Thymus (tissue), 11 donors: ENCODE data around the gene FOLR3. TPM values are rescaled to one million over a fixed set of nuclear protein-coding genes. Genes with fewer than 3 reads are reported as not detected.

Source experiments
- DNase-seq, 9 donors: peaks; one replicate each; pipeline ENCODE4 v3.0.0-alpha.2; 2013; ENCODE audit warnings: low spot score in 9 of 9, low read depth in 6 of 9, missing footprints in 1 of 9
- H3K27ac ChIP-seq, 2 donors: one replicate each; pipeline ENCODE4 v1.5.1; 2013; ENCODE audit warnings: control low read depth in 1 of 2, low read depth in 1 of 2, low read length in 1 of 2, mild to moderate bottlenecking in 1 of 2, moderate library complexity in 1 of 2
- H3K27me3 ChIP-seq, 2 donors: one replicate each; pipeline ENCODE4 v1.5.1; 2013; ENCODE audit warnings: low read length in 1 of 2; ENCODE audit not compliant: control insufficient read depth in 2 of 2, insufficient read depth in 1 of 2
- H3K36me3 ChIP-seq, 2 donors: one replicate each; pipeline ENCODE4 v1.5.1; 2013; ENCODE audit warnings: low read length in 1 of 2, mild to moderate bottlenecking in 1 of 2, moderate library complexity in 1 of 2; ENCODE audit not compliant: control insufficient read depth in 2 of 2, insufficient read depth in 2 of 2
- H3K4me1 ChIP-seq, 2 donors: one replicate each; pipeline ENCODE4 v1.5.1; 2013; ENCODE audit warnings: low read length in 2 of 2; ENCODE audit not compliant: control insufficient read depth in 2 of 2, insufficient read depth in 2 of 2
- H3K4me3 ChIP-seq, 2 donors: one replicate each; pipeline ENCODE4 v1.5.1; 2013; ENCODE audit warnings: low read length in 2 of 2, control low read depth in 1 of 2, mild to moderate bottlenecking in 1 of 2
- H3K9me3 ChIP-seq, 2 donors: one replicate each; pipeline ENCODE4 v1.5.1; 2013; ENCODE audit warnings: low read length in 1 of 2, mild to moderate bottlenecking in 1 of 2; ENCODE audit not compliant: control insufficient read depth in 2 of 2, insufficient read depth in 1 of 2
- WGBS: extraction: QIAGEN DNeasy Blood & Tissue Kit; methylation state at CpG from one replicate; pipeline ENCODE4 v1.1.7; 2013; 5-methylcytosine and 5-hydroxymethylcytosine counted together
- polyA plus RNA-seq: library from polyadenylated mRNA; stranded (reverse); fragments of 200-250 nt; gene quantifications from one replicate; pipeline ENCODE4 v1.2.3, GENCODE V29; 2013
- total RNA-seq: library from RNA; stranded (reverse); fragments of 120-200 nt; gene quantifications from one replicate; pipeline ENCODE4 v1.2.4, GENCODE V29; 2013
- donor health status: healthy.

The FOLR3 gene
- total and polyA plus RNA-seq, 2 donors = 0.33 to 0.82 TPM

DNA sequence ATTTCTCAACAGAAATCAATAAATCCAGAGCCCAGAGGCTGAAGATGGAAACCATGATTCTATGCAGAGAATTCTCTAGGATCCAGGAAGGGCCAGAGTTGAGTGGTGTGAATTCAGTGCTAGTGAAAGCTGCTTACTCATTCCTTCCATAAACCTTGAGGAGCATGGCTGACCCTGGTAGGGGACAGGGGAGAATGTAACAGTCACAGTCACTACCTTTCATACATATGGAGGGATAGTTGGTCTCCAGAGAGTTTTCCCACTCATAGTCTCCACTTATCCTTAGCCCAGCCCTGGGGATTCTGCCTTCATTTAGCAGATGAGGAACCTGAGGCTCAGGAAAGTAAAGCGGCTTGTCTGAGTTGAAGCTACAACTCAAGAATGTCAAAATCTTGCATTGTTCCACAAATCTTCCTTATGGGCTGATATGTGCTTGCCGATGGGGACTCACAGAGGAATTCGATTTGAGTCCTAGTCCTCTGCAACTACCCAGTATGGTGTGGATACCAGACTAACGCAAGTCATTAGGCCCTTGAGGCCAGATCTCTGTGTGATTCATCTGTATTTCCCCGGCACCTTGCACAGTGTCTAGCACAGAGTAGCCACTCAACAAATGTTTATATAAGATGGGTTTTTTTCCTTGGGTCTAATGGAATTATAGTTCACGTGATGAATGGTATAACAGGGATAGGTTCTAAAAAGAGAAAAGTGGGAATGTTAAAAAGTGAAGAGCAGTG is 19.3 kb upstream of the FOLR3 start:
- Histone ChIP-seq H3K36me3 (peaks cover 0 to under 1% of the 10 kb centered on the region in 2 donors), H3K4me3 (no peak overlapping the region), H3K27ac (no peak overlapping the region), H3K4me1 (peaks cover 9 to 14% of the 10 kb centered on the region in 2 donors), H3K27me3 (no peaks in the 10 kb centered on the region), H3K9me3 (no peaks in the 10 kb centered on the region)
- DNase-seq = no peak
- 97% methylated on average over 6 of the region's 6 CpGs for WGBS

DNA sequence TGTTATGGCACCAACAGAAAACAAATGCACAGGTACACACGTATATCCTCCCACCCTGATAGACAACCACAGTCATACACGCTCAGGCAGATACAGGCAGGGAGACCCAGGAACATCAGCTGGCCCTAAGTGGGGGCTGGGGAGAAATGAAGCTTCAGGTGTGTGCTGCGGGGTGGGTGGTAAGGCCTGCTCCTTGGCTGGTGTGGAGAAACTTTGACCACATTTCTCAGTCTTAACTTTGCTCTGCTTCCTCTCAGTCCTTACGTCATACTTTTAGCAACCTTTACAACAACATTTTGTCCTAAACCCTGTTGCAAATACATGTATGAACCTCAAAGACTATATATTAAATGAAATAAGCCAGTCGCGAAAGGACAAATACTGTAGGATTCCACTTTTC is 16.3 kb upstream of the FOLR3 start:
- Histone ChIP-seq H3K27ac (no peak overlapping the region), H3K9me3 (no peaks in the 10 kb centered on the region), H3K27me3 (no peaks in the 10 kb centered on the region), H3K4me3 (no peak overlapping the region), H3K4me1 (no peaks in the 10 kb centered on the region), H3K36me3 (no peaks in the 10 kb centered on the region)
- 81% methylated on average over 6 of the region's 6 CpGs for WGBS
- DNase-seq = no peak

- H3K9me3 ChIP-seq = no peaks in the 10 kb centered on the region
- H3K4me3 ChIP-seq = no peak overlapping the region
- H3K4me1 ChIP-seq = no peaks in the 10 kb centered on the region
- no peak for DNase-seq
- no peaks in the 10 kb centered on the region for H3K27me3 ChIP-seq
- no peak overlapping the region for H3K27ac ChIP-seq
- WGBS = 94% methylated on average over 2 of the region's 2 CpGs
- H3K36me3 ChIP-seq = no peaks in the 10 kb centered on the region
These were observed 14.6 kb upstream of the FOLR3 start for GRCh38 chr11:72120930-72121329.

DNA sequence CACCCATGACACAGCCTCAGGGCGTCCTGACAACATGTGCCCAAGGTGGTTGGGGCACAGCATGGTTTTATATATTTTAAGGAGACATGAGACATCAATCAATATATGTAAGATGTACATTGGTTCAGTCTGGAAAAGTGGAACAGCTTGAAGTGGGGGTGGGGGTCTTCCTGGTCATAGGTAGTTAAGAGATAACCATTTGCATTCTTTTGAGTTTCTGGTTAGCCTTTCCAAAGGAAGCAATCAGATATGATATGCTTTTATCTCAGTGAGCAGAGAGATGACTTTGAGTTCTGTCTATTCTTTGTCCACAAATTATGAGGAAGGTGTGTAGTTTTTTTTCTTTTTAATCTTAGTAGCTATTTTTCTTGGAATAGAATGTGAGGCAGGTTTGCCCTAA is 12.9 kb upstream of the FOLR3 start:
- Histone ChIP-seq H3K4me1 (no peaks in the 10 kb centered on the region), H3K36me3 (no peaks in the 10 kb centered on the region), H3K27me3 (no peaks in the 10 kb centered on the region), H3K27ac (no peak overlapping the region), H3K4me3 (no peak overlapping the region), H3K9me3 (no peaks in the 10 kb centered on the region)
- no peak for DNase-seq
- 90% methylated on average over 1 of the region's 1 CpG for WGBS

GRCh38 chr11:72123117-72123653 is 12.3 kb upstream of the FOLR3 start:
- no peak for DNase-seq
- H3K9me3 ChIP-seq = no peaks in the 10 kb centered on the region
- no peak overlapping the region for H3K27ac ChIP-seq
- H3K36me3 ChIP-seq = no peaks in the 10 kb centered on the region
- H3K4me3 ChIP-seq = no peak overlapping the region
- H3K4me1 ChIP-seq = no peaks in the 10 kb centered on the region
- no peaks in the 10 kb centered on the region for H3K27me3 ChIP-seq
- 86% methylated on average over 3 of the region's 3 CpGs for WGBS

GRCh38 chr11:72124046-72124445 is 11.5 kb upstream of the FOLR3 start:
- H3K4me3 ChIP-seq = no peak overlapping the region
- H3K27me3 ChIP-seq = peaks cover 0 to 3% of the 10 kb centered on the region in 2 donors
- DNase-seq = no peak
- no peaks in the 10 kb centered on the region for H3K9me3 ChIP-seq
- H3K27ac ChIP-seq = no peak overlapping the region
- no peaks in the 10 kb centered on the region for H3K4me1 ChIP-seq
- no peaks in the 10 kb centered on the region for H3K36me3 ChIP-seq
- 97% methylated on average over 6 of the region's 6 CpGs for WGBS

DNA sequence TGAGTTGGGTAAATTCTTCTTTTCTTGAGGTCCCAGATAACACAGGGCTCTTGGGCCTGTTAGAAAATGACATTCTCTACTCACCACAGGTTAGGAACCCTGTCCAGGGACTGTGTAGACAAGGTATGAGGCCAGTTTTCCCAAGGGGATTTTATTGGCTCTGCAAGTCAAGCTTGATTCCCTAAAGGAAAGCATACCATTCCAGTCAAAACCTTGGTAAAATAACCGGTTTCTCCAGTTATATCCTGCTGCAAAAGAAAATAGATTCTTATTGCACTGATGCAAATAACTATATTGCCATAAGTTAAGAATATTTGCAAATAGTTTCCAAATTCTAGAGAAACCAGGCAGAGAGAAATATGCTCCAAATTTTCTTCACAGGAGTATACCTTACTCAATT is 9.6 kb upstream of the FOLR3 start:
- peaks cover 0 to 3% of the 10 kb centered on the region in 2 donors for H3K27me3 ChIP-seq
- no peak overlapping the region for H3K4me3 ChIP-seq
- WGBS = 79% methylated on average over 1 of the region's 1 CpG
- no peaks in the 10 kb centered on the region for H3K4me1 ChIP-seq
- no peak for DNase-seq
- no peaks in the 10 kb centered on the region for H3K9me3 ChIP-seq
- no peaks in the 10 kb centered on the region for H3K36me3 ChIP-seq
- H3K27ac ChIP-seq = no peak overlapping the region

DNA sequence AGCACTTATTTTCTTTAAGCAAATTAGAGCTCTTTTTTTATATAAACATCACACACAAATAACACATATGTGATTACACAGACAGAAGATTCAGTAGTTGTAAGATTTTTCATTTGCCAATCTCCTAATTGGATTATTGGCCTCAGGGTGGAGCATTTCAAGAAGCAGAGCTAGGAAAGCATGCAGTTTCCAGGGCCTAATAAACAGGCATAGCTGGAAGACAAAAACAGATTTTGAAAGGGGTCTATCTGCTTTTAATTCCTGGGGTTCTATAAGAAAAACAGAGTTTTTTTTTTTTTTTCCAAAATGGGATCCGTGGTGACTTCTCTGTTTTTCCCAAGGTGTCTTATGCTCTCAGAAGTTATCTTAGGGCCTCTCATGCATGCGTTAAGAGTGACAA is 7.6 kb upstream of the FOLR3 start:
- no peaks in the 10 kb centered on the region for H3K36me3 ChIP-seq
- no peaks in the 10 kb centered on the region for H3K9me3 ChIP-seq
- no peak overlapping the region for H3K27ac ChIP-seq
- no peak for DNase-seq
- peaks cover 0 to 7% of the 10 kb centered on the region in 2 donors for H3K27me3 ChIP-seq
- no peaks in the 10 kb centered on the region for H3K4me1 ChIP-seq
- 65% methylated on average over 2 of the region's 2 CpGs for WGBS
- H3K4me3 ChIP-seq = no peak overlapping the region

DNA sequence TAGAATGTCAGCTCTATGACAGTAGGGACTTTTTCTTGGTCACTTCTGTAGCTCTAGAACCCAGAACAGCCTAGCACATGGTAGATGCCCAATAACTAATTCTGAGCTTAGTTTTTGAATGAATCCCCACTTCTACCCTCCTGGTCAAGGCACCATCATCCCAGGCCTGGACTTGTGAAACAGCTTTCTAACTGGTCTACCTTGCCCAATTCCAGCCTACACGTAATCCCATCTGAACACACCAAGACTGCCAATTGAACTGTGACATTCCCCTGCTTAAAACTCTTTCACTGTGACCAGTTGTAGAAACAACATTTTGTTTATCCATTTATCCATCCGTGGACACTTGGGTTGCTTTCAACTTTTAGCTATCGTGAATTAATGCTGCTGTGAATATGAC is 6.1 kb upstream of the FOLR3 start:
- DNase-seq = no peak
- peaks cover 0 to 13% of the 10 kb centered on the region in 2 donors for H3K27me3 ChIP-seq
- 92% methylated on average over 3 of the region's 3 CpGs for WGBS
- H3K9me3 ChIP-seq = no peaks in the 10 kb centered on the region
- H3K4me1 ChIP-seq = no peaks in the 10 kb centered on the region
- H3K36me3 ChIP-seq = no peaks in the 10 kb centered on the region
- H3K4me3 ChIP-seq = no peak overlapping the region
- H3K27ac ChIP-seq = no peak overlapping the region
